CD4-positive, alpha-beta T cell treated with Interleukin-10 for 1 hour (primary cell): ENCODE data around the gene TMEM150B.

ENCODE experiments used
- DNase-seq: peaks from one replicate; pipeline ENCODE4 v3.0.0-alpha.2; 2020

Gene TMEM150B, protein sequence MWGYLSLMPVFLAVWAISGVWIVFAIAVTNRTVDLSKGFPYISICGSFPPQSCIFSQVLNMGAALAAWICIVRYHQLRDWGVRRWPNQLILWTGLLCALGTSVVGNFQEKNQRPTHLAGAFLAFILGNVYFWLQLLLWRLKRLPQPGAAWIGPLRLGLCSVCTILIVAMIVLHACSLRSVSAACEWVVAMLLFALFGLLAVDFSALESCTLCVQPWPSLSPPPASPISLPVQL

DNA sequence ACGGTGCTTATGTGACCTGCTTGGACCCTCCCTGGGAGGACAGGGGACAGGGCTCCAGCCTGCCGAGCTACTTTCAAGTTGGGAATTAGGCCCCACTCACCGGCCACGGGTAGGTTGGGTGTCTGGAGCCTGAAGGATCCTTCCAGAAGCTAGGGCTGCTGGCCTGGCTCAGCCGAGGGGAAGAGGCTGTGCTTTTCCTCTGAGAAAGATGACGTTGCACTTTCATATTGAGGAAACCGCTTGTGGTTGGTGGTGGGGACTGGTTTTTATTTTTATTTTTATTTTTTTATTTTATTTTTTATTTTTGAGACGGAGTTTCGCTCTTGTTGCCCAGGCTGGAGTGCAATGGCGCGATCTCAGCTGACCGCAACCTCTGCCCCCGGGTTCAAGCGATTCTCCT lies at the start of gene TMEM150B:
Gene TMEM150B (minus strand): TSS at position 170 of the 400 bp plus-strand sequence. CDS start 4,305 bp downstream, outside the sequence.
- no peak for DNase-seq

DNA sequence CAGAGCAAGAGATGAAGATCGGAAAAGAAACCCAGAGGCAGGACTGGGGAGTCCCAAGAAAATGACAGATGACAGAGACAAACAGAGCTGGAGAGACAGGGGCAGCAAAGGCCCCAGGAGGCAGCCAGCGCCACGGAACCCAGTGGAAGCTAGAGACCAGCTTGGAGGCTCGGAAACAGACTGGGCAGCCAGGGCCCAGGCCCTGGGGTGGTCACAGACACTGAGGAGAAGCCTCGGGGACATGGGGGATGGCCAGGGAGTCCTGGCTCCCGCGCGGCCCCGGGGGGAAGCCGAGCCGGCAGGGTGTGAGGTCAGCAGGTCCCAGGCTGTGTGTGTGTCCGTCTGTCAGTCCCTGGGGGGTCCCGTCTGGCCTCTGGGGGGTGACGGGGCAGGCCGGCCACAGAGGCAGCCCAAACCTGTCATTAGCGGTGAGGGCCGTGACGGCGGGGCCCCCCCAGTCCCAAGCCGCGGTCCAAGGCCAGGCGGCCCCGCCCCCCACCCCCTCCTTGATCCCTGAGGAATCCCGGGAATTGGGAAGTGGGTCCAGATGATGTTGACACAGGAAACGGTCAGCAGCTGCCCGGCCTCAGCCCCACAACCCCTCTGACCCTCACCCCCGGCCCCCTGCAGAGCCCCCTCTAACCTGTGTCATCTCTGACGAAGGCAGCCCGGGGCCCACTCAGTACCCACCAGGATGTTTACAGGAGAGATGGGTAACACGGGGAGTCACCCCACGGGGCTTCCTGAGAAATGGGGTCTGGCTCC lies 49.0 kb upstream of the TMEM150B start:
- no peak for DNase-seq

DNA sequence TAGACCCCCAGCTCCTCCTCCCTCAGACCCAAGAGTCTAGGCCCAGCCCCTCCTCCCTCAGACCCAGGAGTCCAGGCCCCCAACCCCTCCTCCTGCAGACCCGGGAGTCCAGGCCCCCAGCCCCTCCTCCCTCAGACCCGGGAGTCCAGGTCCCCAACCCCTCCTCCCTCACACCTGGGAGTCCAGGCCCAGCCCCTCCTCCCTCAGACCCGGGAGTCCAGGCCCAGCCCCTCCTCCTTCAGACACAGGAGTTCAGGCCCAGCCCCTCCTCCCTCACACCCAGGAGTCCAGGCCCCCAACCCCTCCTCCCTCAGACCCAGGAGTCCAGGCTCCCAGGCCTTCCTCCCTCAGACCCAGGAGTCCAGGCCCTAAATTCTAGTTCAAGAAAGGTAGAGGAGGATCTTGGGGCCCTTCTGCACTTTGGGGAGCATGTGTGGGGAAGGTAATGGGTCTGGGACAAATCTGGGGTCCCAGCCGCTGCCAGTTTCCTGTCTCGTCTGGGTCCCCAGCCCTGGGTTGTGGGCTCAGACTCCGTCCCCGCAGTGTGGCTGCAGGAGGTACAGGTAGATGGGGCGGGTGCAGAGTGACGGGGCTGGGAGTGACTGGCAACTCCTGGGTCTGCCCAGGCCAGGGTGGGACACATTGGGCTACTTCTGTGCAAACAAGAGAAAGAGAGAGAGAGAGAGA lies 48.3 kb upstream of the TMEM150B start:
- no peak for DNase-seq

DNA sequence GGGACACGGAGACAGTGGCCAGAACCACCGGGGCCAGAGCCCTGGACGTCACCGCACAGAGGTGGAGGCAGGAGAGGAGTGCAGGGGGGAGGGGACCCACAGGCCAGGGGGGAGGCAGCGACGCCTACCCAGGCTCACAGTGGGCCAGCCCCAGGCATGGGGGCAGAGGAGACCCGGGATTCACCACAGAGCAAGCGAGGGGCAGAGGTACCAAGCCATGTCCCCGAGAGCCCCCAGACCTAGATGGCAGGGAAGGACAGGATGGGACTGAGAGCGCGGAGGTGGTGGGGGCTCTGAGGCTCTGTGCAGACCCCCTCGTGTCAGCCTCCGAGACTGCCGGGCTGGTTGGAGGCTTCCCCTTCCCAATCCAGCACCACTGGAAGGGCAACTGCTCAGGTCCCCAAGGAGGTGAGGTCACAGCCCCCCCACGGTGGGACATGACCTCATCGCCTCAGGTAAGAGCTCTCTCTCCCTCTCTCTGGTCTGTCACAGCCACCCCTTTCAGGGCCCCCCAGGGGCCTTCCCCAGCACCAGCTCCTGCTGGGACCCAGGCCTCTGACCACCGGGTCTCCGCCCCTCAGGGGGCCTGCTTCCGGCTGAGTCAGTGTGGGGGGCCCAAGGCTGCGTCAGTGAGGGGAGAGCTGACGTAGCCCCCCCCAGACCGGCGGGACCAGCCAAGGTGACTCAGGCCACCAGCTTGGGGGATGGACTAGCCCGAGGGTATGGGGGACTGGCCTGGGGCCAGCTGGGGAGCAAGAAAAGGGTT lies 47.4 kb upstream of the TMEM150B start:
- no peak for DNase-seq

DNA sequence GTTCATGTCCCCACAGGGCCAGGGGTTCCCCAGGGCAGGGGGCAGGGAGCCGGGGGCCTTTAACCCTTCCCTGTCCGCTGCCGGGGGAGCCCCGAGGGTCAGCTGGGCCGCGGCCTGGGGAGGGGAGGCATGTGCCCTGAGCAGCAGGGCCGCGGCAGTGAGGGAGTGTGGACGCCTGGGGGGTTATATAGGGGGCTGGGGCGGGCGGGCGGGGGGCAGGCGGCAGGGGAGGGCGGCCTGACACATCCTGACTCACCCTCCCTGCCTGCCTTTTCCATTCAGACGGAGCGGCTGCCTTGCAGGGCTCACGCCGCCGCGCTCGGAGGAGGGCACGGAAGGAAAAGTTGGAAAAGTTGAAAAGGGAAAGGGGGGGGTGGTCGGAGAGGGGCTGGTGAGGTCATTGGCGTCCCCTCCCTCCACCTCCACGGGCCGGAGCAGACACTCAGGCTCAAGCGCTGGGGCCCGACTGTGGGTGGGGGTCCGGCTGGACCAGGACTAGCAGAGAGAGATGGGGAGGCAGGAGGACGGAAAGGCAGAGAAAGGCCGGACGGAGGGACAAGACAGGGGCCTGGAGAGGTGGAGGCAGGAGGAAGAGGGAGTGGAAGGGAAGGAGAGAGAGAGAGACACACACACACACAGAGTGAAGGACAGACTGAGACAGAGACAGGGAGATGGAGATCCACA lies 45.3 kb upstream of the TMEM150B start, which contains the start of gene IL11:
Gene IL11 (minus strand): TSS at position 159 of the 684 bp plus-strand sequence. CDS start 153 bp downstream, at position 6.
- no peak for DNase-seq

DNA sequence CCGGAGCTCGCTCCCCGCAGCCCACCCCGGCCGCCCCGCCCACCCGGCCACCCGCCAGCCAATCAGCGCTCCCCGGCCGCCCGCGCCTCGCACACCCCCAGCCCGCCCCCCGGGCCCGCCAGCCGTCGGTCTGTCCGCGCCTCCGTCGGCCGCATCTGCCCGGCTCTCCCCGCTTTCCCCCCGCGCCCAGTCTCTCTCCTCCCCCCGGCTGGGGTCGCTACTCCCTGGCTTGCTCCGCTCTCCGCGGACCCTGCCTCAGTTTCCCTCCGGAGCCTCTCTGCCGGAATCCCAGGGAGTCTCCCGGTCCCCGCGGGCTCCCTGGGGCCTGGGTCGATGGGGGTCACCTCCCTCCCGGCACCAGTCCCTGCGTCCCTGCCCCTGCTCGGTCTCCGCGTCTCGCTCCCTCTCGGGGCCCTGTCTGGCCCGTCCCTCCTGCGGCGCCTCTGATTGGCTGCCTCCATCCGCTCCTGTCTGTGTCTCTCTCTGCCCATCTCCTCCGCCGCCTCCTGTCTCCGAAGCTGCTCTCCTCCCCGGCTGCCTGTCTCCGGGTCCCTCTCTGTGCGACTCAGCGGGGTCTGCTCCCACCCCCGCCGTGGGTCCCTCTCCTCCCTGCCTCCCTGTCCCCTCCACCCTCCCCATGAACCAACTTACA lies 44.6 kb upstream of the TMEM150B start:
- peak; percentile 43 for DNase-seq

DNA sequence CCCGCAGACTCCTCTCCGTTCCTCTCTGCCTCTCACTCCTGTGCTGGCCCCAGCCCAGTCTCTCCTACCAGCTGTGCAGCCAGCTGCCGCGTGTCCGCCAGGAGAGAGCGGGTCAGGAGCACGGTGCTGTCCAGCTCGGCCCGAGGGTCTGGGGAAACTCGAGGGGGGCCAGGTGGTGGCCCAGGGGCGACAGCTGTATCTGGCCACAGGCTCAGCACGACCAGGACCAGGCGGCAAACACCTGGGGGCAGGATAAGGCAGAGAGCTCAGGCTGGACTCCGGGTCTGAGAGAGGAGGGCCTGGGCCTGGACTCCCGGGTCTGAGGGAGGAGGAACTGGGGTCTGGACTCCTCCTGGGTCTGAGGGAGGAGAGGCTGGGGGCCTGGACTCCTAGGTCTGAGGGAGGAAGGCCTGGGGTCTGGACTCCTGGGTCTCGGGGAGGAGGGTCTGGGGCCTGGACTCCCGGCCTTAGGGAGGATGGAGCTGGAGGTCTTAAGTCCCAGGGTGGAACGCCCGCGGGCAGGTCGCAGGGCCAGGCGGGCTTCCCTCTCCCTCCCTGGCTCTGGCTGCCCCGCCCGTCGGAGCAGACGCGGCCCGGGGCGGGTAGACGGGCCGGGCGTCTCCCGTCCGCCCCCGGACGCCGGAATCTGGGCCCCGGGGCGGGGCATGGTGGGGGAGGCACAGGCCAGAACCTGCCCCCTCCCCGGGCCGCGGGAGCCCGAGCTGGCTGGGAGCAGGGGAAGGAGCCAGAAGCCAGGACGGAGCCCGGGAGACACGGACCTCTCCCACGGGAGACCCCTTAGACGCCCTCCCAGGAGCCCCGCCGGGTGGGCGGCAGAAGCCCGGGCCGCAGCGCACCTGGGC lies 43.8 kb upstream of the TMEM150B start:
- no peak for DNase-seq

DNA sequence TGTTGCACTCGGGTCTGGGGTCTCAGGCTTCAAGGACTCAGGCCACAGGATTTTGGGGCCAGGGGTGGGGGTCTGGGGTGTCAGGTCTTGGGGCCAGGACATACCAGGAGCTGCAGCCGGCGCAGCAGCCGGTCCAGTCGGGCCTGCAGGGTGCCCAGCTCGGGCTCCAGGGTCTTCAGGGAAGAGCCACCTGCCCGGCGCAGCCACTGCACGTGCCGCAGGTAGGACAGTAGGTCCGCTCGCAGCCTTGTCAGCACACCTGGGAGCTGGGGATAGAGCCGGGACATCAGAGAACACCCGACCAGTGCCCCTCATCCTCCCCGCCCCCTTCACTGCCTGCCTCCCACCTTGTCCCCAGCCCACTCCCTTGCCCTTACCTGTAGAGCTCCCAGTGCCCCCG lies 43.0 kb upstream of the TMEM150B start:
- DNase-seq, result no peak

DNA sequence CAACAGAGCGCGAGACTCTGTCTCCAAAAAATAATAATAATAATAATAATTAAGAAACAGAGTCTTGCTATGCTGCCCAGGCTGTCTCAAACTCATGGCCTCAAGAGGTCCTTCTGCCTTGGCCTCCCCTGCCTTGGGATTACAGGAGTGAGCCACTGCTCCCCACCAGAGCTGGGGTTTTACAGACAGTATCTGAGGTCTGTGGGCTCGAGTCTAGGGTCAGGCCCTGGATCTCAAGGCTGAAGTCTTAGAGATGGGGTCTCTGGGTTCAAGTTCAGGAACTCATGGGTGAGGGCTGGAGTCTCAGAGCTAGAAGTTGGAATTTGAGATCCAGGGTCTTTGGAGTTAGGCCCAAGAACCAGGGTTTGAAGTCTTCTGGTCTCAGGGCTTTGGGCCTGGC lies 41.6 kb upstream of the TMEM150B start:
- DNase-seq, result no peak

DNA sequence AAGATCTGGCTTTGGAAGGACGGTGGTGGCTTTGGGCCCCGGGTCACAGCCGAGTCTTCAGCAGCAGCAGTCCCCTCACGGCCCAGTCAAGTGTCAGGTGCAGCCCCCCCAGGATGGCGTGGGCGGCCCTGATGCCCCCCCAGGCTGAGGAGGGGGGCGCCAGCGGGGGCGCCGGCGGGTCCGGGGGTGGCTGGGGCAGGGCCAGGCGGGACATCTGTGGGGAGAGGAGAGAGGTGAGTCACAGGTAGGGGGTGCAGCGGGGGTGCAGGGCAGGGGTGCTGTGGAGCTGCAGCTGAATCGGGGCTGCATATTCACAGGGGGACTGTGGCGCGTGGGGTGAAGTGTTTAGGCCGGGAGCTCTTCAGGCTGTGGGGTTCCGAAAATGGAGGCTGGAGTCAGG lies 40.8 kb upstream of the TMEM150B start:
- DNase-seq, result no peak

DNA sequence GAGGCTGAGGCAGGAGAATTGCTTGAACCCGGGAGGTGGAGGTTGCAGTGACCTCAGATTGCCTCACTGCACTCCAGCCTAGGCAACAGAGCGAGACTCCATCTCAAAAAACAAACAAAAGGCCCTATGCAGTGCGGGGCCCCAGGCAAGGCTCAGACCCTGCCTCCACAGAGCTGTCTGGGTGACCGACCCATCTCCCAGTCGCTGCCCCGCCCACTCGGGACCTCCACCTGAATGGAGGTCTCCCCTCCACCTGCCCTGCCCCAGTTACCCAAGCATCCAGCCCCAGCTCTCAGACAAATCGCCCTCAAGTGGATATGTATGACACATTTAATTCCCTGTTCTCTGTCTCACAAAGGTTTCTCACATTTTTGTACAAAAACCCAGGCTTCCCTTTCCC lies 40.1 kb upstream of the TMEM150B start:
- DNase-seq, result no peak

DNA sequence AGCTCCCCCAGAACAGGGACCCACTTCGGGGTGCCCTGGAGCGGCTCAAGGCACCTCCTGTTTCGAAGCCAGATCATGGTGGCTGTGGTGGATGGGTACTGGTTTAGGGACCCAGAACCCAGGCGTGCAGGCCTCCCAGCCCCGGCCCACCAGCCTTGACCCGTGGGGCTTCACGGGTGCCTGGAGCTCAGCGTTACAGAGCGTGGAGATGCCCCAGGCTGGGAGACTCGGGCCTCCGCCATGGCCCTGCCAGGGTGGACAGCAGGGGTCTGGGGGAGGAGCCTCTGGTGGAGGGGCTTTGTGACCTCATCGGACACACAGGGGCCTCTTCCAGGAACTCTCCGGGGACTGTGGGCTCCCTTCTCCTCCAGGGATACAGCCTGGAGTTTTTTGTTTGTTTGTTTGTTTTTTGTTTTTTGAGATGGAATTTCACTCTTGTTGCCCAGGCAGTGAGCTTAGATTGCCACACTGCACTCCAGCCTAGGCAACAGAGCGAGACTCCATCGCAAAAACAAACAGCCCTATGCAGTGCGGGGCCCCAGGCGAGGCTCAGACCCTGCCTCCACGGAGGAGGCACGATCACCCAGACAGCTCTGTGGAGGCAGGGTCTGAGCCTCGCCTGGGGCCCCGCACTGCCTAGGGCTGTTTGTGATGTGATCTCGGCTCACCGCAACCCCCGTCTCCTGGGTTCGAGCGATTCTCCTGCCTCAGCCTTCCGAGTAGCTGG lies 38.0 kb upstream of the TMEM150B start, which contains the start of gene GARIN5B:
Gene GARIN5B (minus strand): TSS at position 271 of the 727 bp plus-strand sequence. CDS start 194 bp downstream, at position 77.
- DNase-seq, result no peak

DNA sequence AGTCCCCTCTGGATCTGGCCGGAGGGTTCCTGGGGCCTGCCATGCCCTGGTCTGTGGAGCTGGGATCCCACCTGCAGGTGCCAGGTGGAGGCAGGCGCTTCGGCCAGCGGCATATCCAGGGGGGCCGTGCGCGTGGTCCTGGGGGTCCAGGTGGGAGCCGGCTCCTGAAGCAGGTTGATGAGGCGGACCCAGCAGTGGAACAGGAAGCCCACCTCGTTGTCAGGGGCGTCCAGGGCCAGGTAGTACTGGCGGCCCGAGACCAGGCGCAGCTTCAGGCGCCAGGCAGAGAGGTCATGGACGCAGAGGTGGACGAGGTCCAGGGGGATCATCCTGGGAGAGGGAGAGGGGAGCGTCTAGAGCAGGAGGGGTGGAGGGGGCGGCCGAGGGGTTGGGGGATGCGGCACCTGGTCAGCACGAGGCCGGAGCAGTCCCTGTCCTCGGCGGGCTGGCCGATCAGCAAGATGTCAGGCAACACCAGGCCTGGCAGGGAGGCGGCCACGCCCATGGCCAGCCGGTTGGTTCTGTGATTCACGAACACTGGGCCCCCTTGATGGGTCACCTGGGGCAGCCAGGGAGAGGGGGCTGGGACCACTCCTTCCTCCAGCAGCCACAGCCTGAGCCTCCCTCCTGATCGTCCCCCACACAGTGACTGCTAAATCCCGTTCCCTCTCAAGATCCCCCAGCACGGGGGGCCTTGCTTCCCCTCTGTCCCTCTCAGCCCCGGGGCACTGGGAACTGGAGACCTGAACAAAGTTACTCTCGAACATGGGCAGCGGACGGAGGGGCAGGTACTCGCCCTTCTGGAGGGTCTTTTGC lies 37.2 kb upstream of the TMEM150B start:
- no peak for DNase-seq

DNA sequence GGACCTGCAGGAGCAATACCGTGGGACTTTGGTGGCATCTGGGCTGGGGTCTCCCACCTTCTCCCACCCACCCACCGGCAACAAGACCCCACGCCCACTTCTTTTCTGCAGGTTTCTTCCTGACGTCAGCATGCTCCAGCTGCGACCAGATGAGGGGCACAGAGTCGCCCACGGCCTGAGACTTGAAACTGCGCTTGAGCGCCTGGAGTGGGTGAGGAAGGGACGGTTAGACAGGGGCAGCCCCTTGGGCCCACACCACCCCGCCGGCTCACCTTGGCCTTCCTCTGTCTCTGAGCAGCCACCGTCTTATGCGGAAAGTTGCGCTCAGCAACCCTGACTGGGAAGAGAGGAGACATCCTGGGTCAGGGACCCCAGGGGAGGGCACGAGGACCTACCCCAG lies 35.8 kb upstream of the TMEM150B start:
- no peak for DNase-seq

DNA sequence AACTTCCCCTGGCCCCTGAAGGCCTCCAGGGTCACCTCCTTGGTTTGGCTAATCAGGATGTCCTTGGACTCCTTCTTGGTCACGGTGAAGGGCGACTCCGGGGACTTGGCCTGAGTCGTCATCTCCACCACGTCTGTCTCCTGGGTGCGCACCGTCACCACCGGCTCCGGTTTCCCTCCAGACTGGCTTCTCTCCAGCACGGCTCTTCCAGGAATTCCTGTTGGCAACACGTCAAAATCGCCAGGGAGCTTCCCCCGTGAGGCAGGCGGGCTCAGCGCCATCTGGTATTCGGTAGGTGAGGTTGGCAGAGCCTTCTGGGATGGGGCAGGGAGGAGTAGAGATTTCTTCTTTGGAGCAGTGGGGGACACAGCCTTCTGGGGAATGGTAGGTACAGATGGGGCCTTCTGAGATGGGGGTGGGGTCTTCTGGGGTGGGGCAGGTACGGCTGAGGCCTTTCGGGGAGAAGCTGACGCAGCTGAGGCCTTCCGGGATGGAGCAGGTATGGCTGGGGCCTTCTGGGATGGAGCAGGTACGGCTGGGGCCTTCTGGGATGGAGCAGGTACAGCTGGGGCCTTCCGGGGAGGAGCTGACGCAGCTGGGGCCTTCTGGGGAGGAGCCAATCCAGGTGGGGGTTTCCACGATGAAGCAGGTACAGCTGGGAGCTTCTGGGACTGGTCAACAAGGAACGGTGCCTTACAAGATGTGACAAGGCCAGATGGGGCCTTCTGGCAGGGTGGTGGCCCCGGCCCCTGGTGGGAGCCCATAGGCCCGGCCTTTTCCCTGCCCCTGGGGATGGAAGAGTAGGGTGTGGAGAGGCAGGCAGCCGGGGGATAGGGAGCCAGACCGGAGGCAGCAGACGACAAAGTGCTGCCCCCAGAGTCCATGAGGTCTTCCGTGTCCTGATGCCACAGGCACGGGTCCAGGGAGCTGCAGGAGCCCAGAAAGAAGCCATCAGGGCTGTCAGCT lies 34.1 kb upstream of the TMEM150B start:
- DNase-seq, result no peak

DNA sequence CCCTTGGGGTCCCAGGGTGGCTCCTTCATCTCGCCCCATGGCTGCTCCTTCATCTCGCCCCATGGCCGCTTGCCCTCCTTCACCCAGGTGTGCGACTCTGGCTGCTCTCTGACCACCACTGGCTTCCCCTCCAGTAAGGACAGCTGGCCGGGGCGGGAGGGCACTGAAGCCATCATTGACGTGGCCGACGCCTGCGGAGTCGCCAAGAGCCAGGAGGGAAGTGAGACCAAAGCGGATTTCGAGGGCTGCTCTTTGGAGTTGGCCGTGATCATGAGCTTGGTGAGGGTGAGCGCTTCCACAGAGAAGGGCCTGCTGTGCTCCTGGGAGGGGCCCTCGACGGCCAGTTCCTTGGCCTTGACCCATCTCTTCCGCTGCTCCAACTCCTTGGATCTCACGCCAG lies 33.4 kb upstream of the TMEM150B start:
- no peak for DNase-seq

DNA sequence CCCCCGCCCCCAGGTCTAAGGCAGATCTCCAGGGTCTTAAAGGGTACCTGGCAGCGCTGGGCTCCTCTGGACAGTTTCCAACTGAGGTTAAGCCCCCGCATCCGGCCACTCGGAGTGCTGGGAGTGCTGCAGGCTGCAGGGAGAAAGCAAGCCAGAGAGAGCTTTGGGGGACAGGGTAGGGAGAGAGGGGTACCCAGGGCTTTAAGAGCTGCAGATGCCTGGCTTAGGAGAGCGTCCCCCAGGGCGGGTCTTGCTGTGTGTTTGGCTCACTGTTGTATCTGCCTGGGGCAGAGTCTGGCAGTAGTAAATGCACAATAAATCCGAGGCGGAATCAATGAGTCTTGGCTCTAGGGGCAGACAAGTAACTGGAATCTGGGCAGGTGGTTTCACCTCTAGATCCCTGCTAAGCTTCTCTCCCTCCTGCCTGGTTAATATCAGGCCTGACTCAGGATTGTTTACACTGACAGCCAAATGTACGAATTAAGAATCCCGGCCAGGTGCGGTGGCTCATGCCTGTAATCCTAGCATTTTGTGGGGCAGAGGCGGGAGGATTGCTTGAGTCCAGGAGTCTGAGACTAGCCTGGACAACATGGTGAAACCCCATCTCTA lies 30.2 kb upstream of the TMEM150B start:
- DNase-seq, result no peak
